IPS DF 4.7 (cell line): ENCODE data around the gene SEMA6B.

Experiments used
- DNase-seq: peaks from one replicate; pipeline ENCODE4 v3.0.0-alpha.2; 2013; ENCODE audit warnings: low spot score; ENCODE audit errors: extremely low read depth

SEMA6B gene

DNA sequence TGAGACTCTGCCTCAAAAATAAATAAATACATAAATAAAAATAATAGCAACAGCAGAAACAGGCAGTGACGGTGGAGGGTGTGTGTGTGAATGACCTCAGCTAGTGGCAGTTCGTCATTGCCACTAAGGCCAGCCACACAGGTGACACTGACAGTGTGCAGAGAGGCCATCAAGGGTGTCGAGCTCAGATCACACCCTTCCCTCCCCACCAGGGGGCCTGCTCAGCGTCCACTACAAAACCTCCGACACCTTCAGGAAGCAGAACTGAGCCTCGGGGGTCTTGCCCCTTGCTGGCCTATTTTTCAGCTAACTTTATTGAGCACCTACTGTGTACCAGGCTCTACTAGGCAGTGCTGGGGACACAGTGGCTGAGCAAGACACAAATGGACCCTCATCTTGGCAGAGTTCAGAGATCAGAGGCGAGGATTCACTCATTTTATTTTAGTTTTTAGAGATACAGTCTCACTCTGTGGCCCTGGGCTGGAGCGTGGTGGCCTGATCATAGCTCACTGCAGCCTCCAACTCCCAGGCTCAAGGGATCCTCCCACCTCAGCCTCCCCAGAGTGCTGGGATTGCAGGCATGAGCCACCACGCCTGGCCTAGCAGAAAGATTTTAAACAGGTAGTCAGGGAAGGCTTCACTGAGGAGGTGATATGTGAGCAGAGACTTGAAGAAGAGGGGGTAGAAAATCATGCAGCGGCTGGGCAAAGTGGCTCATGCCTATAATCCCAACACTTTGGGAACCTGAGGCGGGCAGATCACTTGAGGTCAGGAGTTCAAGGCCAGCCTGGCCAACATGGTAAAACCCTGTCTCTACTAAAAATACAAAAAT lies 30.3 kb upstream of the SEMA6B start:
- DNase-seq = no peak

DNA sequence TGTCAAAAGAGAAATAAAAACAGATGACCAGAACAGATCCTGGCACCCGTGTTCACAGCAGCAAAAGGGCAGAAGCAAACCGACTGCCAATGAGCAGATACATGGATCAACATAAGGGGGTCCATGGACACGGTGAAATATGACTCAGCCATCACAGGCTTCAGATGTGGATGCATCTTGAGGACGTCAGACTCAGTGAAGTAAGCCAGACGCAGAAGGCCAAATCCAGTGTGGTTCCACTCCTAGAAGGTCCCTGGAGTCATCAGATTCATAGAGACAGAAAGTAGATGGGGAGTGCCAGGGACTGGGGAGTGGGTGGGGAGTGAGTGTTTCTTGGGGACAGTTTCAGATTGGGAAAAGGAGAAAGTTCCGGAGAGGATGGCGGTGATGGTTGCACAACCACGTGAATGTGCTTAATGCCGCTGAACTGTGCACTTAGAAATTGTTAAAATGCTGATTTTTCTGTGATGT lies 28.8 kb upstream of the SEMA6B start:
- no peak for DNase-seq

DNA sequence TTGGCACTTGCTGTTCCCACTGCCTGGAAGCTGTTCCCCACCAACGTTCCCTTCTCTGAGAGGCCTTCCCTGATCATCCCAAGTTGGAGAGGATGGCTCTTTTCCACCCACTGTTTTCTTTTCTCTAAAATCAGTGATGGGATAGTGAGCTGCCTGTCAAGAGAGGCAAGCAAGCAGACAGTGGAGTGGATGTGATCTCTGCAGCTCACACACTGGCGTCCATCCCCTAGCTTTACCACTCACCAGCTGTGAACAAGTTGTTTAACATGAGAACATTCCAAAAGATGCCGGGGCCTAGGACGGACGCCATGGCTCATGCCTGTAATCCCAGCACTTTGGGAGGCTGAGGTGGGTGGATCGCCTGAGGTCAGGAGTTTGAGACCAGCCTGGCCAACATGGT lies 28.0 kb upstream of the SEMA6B start:
- DNase-seq = no peak

DNA sequence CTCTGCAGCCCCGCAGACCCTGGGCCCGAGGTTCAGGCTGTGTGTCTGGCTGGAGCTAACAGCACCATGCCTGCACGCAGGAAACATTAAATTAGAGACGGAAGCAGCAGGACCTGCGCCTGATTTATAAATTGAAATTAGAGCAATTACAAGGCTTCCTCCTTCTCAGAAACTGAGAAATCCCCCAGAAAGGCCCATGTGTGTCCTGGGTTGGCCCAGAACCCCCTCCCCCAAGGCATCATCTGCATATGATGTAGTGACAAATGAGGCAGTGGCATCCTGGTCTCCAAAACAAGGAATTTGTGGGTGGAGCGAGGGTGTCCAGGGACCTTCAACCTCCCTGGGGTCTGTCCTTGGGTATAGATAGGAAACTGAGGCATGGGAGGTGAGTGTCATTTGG lies 27.2 kb upstream of the SEMA6B start:
- no peak for DNase-seq

DNA sequence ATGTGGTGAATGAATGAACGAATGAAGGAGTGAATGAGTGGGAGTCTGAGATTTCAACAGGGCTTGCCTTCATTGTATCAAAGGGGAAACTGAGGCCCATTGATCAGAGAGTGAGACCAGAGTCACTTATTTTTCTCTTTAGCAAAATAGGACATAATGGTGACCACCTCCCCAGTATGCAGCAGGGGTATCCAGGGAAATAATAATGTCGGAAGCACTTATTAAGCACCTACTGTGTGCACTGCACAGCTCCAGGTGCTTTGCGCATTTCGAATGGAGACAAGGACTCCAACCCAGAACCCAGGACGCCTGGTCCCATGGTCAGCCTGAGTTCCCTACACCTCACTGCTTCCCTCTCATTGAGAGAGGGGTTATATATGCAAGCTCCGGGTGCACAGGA lies 26.8 kb upstream of the SEMA6B start:
- no peak for DNase-seq

DNA sequence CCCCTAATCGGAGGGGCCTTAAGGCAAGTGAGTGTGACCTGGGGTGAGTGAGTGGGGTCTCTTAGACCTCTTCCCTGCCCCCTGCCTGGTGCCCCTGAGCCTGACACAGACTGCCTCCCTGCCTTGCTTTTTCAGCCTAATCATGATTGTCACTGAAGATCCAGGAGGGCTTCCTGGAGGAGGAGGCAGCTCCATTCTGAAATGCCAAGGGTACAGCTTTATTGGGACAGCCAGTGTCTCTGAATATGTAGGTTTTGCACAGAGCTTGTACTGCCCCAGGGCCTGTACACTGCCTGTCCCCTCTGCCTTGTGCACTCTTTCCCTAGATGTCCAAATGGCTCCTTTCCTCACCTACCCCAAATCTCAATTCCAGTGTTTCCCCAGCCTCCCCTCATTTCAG lies 26.1 kb upstream of the SEMA6B start:
- DNase-seq = no peak

DNA sequence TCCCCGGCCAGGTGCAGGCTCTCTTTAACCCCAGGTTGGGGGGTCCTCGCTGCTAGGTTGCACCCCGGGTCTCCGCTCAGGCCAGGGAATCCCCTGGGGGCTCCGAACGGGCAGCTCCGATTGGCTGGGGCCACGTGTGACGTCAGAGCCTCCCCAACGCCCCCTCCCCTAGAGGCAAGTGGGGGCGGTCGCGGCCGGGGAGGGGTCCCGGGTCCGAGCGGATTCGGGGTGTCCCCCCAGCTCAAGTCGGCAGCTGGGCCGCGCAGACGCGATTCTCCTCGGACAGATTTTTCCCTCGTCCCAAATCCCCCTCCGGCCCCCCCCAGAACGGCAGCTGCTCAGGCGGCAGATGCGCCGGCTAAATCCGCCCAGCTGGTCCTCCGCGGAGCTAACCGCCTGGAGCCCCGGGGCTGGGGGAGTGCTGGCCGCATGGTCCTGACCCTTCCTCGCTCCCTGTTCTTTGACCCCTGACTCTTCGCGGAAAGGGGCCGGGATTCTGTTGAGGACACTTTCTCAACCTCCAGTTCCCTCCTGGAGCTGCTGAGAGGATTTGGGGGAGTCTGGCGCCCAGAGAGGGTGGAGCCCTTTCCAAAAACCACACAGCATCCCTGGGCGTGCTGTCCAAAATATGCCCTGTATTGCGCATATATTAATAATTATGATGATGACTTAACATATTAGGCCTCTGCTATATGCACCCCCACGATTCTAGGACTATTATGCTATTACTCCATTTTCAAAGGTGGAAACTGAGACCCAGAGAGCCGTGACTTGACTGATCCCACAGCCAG lies 25.4 kb upstream of the SEMA6B start:
- DNase-seq = no peak

DNA sequence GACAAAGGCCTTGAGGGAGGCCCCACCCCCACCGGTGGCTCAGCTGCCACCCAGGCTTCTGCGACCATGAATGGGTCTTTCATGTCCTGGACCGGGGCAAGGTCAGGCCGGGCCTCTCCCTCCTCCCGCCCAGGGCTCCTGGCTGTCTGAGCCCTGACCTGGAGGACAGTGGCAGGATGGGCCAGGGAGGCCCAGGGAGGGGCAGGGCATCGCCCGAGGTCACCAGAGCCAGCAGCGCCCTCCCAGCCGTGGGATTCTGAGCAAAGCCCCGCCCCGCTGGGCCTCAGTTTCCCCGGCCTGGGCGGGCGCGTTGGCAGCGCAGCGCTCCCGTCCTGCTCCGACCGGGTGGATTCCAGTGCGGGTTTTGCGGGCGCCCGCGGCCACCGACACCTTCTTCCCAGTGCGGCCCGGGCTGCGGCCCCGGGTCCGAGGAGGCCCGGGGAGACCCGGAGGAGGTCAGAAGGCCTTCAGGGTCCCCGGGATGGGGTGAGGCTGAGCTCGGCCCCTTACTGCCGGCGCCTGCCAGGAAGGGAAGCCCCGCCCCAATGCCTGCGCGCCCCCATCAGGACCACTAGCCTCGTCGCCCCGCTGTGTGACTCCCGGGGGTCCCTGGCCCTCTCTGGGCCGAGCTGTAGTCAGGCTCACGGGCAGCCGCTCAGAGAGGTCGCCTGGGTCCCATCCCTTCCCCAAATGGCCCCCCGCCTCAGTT lies 24.6 kb upstream of the SEMA6B start:
- no peak for DNase-seq

DNA sequence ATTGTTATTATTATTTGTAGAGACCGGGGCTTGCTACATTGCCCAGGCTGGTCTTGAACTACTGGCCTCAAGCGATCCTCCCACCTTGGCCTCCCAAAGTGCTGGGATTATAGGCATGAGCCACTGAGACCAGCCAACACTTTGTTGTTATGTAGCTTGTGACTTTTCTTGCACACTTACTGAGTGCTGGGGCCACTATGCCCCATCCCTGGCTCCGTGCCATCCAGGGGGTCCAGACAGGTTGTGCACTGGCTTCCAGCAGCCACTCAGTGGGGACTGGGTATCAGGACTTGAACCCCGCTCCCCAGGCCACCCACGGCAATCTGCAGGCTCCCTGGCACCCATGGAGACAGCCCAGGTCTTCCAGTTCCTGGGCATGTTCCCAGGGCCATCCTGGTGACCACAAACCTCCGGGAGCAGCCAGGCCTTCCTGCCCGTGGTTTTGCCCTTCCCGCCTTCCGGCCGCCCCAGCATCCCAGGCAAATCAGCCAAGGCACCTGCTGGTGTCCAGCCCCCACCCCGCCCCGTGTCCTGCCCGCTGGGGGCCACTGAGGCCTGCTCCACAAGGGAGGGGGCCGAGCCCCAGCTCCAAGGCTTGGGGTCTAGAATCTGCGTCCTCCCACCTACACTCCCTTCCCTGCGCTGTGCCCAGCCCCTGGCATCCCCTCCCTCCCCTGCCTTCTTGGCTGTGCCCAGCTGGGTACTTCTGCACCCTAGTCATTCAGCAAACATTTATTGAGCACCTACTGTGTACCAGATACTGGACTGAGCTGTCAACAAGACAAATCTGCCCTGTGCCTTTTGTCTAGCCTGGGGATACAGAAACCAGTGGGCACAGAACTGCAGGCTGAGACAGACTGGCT lies 23.7 kb upstream of the SEMA6B start:
- no peak for DNase-seq

DNA sequence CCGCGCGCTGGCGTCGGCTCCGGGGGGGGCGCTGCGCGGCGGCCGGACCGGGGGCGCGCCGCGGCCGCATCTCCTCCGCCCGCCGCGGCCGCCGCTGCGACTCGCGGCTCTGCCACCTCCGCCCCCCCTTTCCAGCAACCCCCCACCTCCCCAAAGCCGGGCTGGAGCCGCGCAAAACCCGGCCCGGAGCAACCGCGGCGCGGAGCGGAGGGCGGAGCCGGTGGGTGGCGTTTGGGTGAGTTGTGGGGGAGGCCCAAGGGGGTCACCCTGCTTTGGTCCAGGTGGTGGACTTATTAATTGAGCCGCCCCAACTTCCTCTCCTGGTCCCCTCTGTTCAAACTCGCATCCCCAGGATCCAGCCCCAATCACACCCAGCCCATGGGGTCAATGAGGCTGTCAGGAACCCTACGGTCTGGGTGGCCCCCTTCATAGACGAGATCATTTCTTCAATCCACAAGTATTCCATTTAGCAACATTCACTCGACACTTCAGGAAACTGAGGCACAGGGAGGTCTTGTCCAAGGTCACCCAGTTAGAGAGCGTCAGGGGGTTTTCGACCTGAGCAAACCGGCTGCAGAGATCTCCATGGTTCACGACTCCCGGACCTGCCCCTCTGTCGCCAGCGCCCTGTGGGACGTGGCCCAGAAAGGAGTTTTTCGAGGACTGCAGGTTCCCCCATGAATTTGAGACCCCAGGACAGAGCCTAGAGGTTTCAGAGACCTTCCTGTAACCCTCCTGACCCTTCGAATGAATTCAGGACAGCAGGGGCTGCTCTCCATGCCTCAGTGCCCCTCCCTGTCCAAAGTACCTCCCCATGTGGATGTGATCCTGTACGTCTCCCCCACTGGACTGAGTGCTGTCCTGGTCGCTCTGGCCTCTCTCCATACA lies 22.4 kb upstream of the SEMA6B start:
- DNase-seq = no peak

DNA sequence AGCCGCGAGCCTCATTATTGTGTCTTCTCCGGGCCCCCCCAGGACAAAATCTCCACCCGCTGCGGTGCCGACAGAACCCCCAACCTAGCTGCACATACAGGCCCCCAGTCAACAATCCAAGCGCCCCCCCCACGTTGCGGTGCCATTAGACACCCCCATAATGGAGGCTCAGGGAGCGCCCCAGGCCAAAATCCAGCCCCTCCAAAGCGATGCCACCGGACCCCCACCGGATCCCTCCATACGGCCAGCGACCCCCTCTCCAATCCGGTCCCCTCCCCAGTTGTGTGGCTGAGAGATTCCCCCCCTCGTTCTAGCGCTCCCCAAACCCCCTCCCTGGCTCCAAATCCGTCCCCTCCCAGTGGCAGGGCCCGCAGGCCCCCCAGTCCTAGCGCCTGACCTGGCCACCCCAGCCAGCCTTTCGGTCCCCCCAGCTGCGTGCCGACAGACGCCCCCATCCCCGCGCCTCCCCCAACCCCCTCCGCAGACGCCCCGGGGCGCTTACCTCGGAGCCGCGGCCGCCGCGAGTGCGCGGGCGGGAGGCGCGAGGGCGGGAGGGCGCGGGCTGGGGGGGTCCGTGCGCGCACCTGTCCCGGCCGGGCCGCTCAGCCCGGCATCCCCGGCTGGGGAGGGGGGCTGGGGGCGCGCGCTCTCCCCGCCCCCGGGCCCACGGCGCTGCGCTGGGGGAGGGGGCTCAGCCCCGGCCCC lies 21.6 kb upstream of the SEMA6B start:
- no peak for DNase-seq

DNA sequence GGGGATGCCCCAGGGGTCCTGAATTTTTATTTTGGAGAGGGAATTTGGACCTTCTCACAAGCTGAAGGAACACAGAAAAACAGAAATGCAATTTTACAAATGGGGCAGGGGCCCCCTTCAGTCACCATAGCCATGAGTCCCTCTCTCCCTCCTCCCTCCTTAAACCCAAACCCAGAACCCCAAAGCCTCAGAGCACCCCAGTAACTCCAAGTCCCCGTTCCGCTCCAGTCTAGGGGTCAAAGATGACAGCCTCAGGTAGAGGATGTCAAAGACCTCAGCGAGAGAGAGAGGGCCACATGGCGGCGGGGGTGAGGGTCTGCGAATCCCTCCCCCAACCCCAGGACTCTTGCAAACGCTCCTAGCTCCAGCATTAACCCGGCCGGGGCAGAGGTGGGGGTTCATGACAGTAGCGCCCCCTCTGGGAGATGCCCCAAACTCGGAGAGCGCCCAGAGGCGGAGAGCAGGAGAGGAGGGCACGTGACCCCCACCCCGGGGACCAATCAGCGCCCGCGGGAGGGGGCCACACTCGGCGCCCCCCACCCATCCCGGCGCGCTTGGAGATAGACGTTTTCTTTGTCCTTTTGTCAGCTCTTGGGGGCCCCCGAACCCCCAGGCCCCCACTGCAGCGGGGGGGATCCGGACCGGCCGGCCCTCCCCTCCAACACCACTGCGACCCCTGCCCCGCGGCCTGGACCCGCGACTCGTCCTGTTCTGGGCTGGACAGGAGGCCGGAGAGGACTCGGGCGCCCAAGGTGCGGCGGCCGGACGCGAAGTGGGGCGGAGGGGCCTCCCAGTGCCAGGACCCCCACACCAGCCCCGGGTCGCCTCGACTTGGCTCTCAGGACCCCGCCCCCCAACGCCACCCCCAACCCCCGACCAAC lies 20.8 kb upstream of the SEMA6B start:
- no peak for DNase-seq

DNA sequence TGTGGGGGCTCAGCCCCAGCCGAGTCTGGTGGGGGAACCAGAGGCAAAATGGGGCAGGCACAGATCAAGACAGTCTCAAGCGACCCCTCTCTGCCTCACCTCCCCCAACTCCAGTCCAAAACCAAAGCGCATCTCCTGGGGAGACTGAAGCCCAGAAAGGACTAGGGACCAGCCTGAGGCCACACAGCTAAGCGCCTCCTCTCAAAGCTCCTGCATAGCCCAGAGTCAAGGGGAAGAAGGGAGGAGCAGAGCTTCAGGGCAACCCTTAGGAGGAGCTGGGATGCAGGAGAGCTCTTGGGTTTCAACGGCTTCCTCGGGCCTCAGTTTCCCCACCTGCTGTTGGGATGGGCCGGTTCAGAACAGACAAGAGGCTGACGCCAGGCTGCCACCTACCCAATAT lies 19.9 kb upstream of the SEMA6B start:
- DNase-seq = no peak

DNA sequence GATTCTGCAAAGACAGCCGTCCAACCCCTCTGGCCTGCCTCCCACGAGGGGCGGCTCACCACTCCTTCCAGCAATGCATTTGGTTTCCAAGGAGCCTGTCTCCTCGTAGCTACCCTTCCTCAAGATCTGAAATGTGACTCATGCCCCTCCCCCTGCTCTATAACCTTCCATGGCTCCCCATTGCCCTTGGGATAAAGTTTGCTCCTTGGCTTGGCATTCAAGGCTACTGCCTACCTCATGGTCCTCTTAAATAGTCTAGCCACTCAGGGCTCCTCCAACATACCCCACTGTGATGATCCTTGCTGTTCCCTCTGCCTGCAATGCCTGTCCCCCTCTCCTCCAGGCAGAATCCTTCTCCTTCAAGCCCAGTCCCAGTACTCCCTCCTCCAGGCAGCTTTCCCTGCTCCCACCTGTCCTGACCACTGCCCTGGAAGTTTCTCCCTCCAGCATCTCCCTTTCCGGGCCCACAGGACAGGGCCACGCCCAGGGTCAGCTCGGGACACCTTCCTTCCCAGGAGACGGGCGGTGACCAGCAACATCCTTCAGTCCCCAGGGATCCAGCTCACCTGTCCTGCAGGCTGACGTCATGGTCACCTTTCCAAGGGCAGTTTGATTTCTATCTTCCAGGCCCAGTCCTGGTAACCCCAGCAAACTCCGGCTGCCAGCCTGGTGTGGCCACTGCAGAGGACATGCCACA lies 19.2 kb upstream of the SEMA6B start:
- DNase-seq = no peak

DNA sequence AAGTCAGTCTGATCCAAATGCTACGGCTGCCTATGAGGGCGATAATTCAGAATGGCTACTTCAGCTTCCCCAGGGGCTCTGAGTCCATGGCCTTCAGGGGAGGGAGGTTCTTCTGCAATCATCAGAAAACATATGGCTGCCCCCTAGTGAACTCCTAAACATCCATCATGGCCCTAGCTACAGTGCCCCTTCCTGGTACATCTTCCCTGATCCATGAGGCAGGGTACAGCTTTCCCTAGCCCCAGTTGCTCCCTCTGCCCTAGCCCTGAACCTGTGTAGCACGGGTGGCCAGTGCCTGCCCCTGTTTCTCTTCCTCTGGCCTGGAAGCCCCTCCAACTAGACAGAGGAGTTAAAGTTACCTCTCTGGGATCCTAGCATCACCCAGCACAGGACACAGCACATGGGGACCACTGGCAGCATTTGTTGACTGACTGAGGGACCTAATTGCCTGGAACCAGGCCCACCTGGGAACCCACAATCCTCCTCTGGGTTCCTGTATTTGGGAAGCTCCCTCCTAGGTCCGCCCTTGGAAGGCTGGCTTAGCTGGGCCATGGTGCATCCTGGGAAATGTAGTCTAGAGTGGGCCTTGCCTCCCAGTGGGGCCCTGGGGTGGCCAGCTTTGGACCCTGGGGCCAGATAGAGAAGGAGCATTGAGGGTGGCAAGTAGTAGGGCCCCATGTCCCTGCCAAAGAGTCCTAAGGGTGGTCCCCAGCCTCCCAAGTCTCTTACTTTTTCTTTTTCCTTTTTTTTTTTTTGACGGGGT lies 17.7 kb upstream of the SEMA6B start:
- DNase-seq = no peak

DNA sequence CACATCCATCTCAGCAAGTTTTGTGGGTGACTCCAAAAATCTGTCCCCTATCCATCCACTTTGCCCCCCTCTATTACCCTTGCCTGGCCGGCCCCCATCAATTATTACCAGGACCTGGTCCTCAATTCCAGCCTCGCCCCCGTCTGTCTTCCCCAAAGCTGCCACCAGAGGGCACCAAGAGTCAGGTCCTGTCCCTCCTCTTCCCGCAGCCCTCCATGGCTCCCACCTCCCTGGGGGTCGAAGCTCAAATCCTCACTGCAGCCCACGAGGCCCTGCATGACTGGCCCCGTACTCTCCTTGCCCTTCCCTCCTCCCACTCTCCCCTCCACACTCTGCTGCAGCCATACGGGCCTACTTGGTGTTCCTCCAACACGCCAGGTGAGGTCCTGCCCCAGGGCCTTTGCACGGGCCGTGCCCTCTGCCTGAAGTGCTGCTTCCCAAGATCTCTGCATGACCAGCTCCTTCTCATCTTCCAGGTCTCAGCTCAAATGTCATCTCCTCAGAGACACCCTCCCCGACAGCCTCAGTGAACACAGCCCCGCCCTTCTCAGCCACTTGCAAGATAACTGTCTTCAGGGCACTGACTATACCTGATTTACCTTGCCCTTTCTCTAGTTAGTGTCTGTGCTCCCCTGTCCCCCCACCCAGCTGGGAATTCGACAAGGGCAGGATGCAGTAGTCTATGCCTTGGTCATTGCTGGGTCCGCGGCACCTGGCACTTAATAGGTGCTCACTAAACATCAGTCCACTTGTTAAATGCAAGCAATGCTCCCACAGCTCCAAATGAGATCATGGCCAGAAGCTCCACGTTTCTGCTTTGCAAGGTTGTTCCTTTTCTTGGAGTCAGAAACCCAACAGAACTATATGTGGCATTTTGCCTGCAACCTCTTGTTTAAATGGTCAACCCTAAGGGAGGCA lies 16.8 kb upstream of the SEMA6B start:
- DNase-seq = no peak
